CD4-positive, alpha-beta T cell treated with Interleukin-4 for 4 hours (primary cell): ENCODE measurements around the gene CCL3.
"Not testable (repeated sequence)": the region's sequence is repeated elsewhere in the genome, so short reads cannot be mapped to it uniquely, and the experiment has no call there.

Source experiments
- DNase-seq: peaks from one replicate; pipeline ENCODE4 v3.0.0-alpha.2; 2020

Gene CCL3

GRCh38 chr17:36089888-36090836 lies at the start of gene CCL3:
Gene CCL3, minus strand, starts transcription at chr17:36090143. Its CDS starts 85 bp downstream, at chr17:36090058.
- peak; percentile 40 for DNase-seq

GRCh38 chr17:36136439-36136838 lies 46.5 kb upstream of the CCL3 start:
- DNase-seq: no peak

GRCh38 chr17:36136036-36136435 lies 46.1 kb upstream of the CCL3 start:
- DNase-seq: no peak

GRCh38 chr17:36135465-36135864 lies 45.5 kb upstream of the CCL3 start:
- DNase-seq: no peak

GRCh38 chr17:36133602-36134236 lies 43.8 kb upstream of the CCL3 start:
- no peak for DNase-seq

- DNase-seq: no peak
Measured at GRCh38 chr17:36132421-36132831, 42.5 kb upstream of the CCL3 start.

GRCh38 chr17:36131931-36132330 lies 42.0 kb upstream of the CCL3 start:
- no peak for DNase-seq

- DNase-seq: no peak
Measured at GRCh38 chr17:36131421-36131820, 41.5 kb upstream of the CCL3 start.

GRCh38 chr17:36130346-36130745 lies 40.4 kb upstream of the CCL3 start:
- DNase-seq: no peak

- no peak for DNase-seq
Measured at GRCh38 chr17:36129616-36130015, 39.7 kb upstream of the CCL3 start.

- DNase-seq: no peak
Measured at GRCh38 chr17:36128411-36128978, 38.6 kb upstream of the CCL3 start.

- no peak for DNase-seq
Measured at GRCh38 chr17:36127911-36128310, 38.0 kb upstream of the CCL3 start.

- DNase-seq: no peak
Measured at GRCh38 chr17:36127199-36127893, 37.4 kb upstream of the CCL3 start.

GRCh38 chr17:36124879-36125824 lies 35.2 kb upstream of the CCL3 start:
- DNase-seq: no peak

GRCh38 chr17:36123431-36123830 lies 33.5 kb upstream of the CCL3 start:
- DNase-seq: no peak

- not testable (repeated sequence) for DNase-seq
Measured at GRCh38 chr17:36121099-36121498, 31.2 kb upstream of the CCL3 start.

- no peak for DNase-seq
Measured at GRCh38 chr17:36120221-36120620, 30.3 kb upstream of the CCL3 start.

- no peak for DNase-seq
Measured at GRCh38 chr17:36118477-36119353, 28.8 kb upstream of the CCL3 start.

GRCh38 chr17:36117505-36118382 lies 27.8 kb upstream of the CCL3 start:
- DNase-seq: no peak

GRCh38 chr17:36115649-36115977 lies 25.7 kb upstream of the CCL3 start:
- DNase-seq: not testable (repeated sequence)
